NB4 (cell line): ENCODE measurements around the gene LRIG1.

Experiments used
- CTCF ChIP-seq: IDR thresholded peaks from one replicate; pipeline ENCODE4 v1.5.1; 2012; ENCODE audit warnings: low read depth, low read length
- MYC ChIP-seq: IDR thresholded peaks from 2 replicates; pipeline ENCODE4 v1.6.1; 2011; ENCODE audit warnings: low read depth, low read length
- POLR2A ChIP-seq: IDR thresholded peaks from 2 replicates; pipeline ENCODE4 v1.6.1; 2011; ENCODE audit warnings: mild to moderate bottlenecking; ENCODE audit not compliant: insufficient read length; ENCODE audit errors: extremely low read depth

GRCh38 chr3:66473181-66473580, 27.6 kb downstream of the LRIG1 start:
- TF ChIP-seq CTCF (no peak), POLR2A (no peak), MYC (no peak)
